ENCODE results near the gene ART3.

The ART3 gene

GRCh38 chr4:76153356-76153755 is 78.8 kb downstream of the ART3 start:
- DNase-seq = no peak

- DNase-seq = no peak
Measured at GRCh38 chr4:76155979-76156378, 81.5 kb downstream of the ART3 start.

- DNase-seq = no peak
Measured at GRCh38 chr4:76156635-76157034, 82.1 kb downstream of the ART3 start.

GRCh38 chr4:76160355-76160754 is 85.8 kb downstream of the ART3 start:
- DNase-seq = no peak

All from stimulated activated CD4-positive, alpha-beta T cell treated with anti-CD3 and anti-CD28 coated beads, Interleukin-12 subunit alpha, Interleukin-12 subunit beta, amount 100 ng/mL, for 4 hours (primary cell).